Peyer's patch (tissue), 4 donors: ENCODE data around the gene UBL4B.

Experiments
- CTCF ChIP-seq, 6 experiments: fragments of 450-650 bp in 4 of 6; fragments of 200-600 bp in 2 of 6; sonication (generic) in 1 of 6; IDR thresholded peaks; one replicate each; pipeline ENCODE4 v1.5.1; 2017 to 2019; ENCODE audit warnings: antibody characterized with exemption in 6 of 6, mild to moderate bottlenecking in 3 of 6, moderate library complexity in 1 of 6
- POLR2A ChIP-seq, 2 donors: fragments of 450-650 bp; IDR thresholded peaks; one replicate each; pipeline ENCODE4 v1.5.1; 2017; ENCODE audit warnings: antibody characterized with exemption in 2 of 2, mild to moderate bottlenecking in 2 of 2, moderate library complexity in 2 of 2

- no peak for TF ChIP-seq CTCF (IDR thresholded peaks at IDR 0.05)
- no peak for TF ChIP-seq POLR2A (IDR thresholded peaks at IDR 0.05)
Measured at GRCh38 chr1:110062612-110063011, 49.6 kb upstream of the UBL4B start.
